Endothelial cell of umbilical vein (primary cell): ENCODE data around the gene UCHL1. TPM values are rescaled to one million over a fixed set of nuclear protein-coding genes. Genes with fewer than 3 reads are reported as not detected.

Source experiments
- BruUV-seq: library from RNA; stranded (reverse); fragments of 400-500 nt; replicated peaks from 2 replicates; lab custom pipeline; 2021; lab: Mats Ljungman, UMichigan
- CTCF ChIA-PET: fragments of 300-600, 350-600 bp; sonication (Branson Sonifier 250); formaldehyde crosslinking; loops from one replicate; lab custom pipeline; 2021; ENCODE audit warnings: antibody characterized with exemption, inconsistent platforms; lab: Charles Lee
- POLR2A ChIA-PET: fragments of 300-600, 350-600 bp; sonication (Branson Sonifier 250); formaldehyde crosslinking; loops from one replicate; lab custom pipeline; 2021; ENCODE audit warnings: antibody characterized with exemption, inconsistent platforms; lab: Charles Lee
- DNase-seq: peaks from one replicate; pipeline ENCODE4 v3.0.0-alpha.2; 2011; ENCODE audit warnings: low read depth, low spot score
- FAIRE-seq: peaks from 2 replicates; lab custom pipeline; 2011; peaks lifted over from hg19 to GRCh38; lab: Jason Lieb, UNC
- H2AFZ ChIP-seq: 2 replicates; pipeline ENCODE4 v1.6.0; 2012; ENCODE audit warnings: low read depth, low read length, control low read depth, inconsistent platforms
- H3K27ac ChIP-seq: 2 replicates; pipeline ENCODE4 v1.5.1; 2011; ENCODE audit warnings: low read depth, mild to moderate bottlenecking, control low read depth, low read length, moderate library complexity; ENCODE audit not compliant: insufficient read depth
- H3K27me3 ChIP-seq, 2 experiments: 2 replicates each; pipeline versions ENCODE4 v1.6.0 to v1.6.1; 2011; ENCODE audit warnings: low read length in 2 of 2, mixed read lengths in 1 of 2; ENCODE audit not compliant: control insufficient read depth in 2 of 2, insufficient read depth in 2 of 2
- H3K36me3 ChIP-seq, 2 experiments: 2 replicates in 1 of 2; 3 replicates in 1 of 2; pipeline ENCODE4 v1.5.1; 2011; ENCODE audit warnings: low read length in 2 of 2, mild to moderate bottlenecking in 1 of 2, moderate library complexity in 1 of 2; ENCODE audit not compliant: control insufficient read depth in 2 of 2, insufficient read depth in 2 of 2; ENCODE audit errors: extremely low read depth in 1 of 2
- H3K4me1 ChIP-seq: 3 replicates; pipeline ENCODE4 v1.5.1; 2011; ENCODE audit warnings: mild to moderate bottlenecking, low read length; ENCODE audit not compliant: control insufficient read depth, insufficient read depth; ENCODE audit errors: extremely low read depth
- H3K4me2 ChIP-seq: 2 replicates; pipeline ENCODE4 v1.6.1; 2011; ENCODE audit warnings: low read length, control low read depth, mixed read lengths; ENCODE audit not compliant: insufficient read depth
- H3K4me3 ChIP-seq, 3 experiments: fragments of 200-600 bp in 1 of 3; sonication (generic), shearing (Covaris generic) in 1 of 3; replicated peaks in 1 of 3; 2 replicates each; pipeline ENCODE4 v1.5.1; 2011 to 2016; ENCODE audit warnings: control low read depth in 3 of 3, low read length in 3 of 3, mild to moderate bottlenecking in 2 of 3, inconsistent platforms in 1 of 3, low read depth in 1 of 3, moderate library complexity in 1 of 3; ENCODE audit not compliant: insufficient read depth in 1 of 3
- H3K79me2 ChIP-seq: 2 replicates; pipeline ENCODE4 v1.6.0; 2012; ENCODE audit warnings: low read length, inconsistent platforms; ENCODE audit not compliant: control insufficient read depth, insufficient read depth
- H3K9ac ChIP-seq: replicated peaks from 2 replicates; pipeline ENCODE3; 2011; ENCODE audit warnings: low read length, control low read depth; ENCODE audit not compliant: insufficient read depth; ENCODE audit errors: extremely low read depth
- H3K9me1 ChIP-seq: replicated peaks from 3 replicates; pipeline ENCODE4 v1.6.0; 2011; ENCODE audit warnings: mild to moderate bottlenecking, low read length; ENCODE audit not compliant: control insufficient read depth, insufficient read depth; ENCODE audit errors: extremely low read depth
- H3K9me3 ChIP-seq: replicated peaks from 2 replicates; pipeline ENCODE4 v1.5.1; 2012; ENCODE audit warnings: low read length, inconsistent platforms; ENCODE audit not compliant: control insufficient read depth, insufficient read depth
- H4K20me1 ChIP-seq: replicated peaks from 2 replicates; pipeline ENCODE3; 2011; ENCODE audit warnings: mild to moderate bottlenecking, low read length; ENCODE audit not compliant: control insufficient read depth, insufficient read depth; ENCODE audit errors: extremely low read depth
- EZH2 ChIP-seq: IDR thresholded peaks from 2 replicates; pipeline ENCODE4 v1.6.1; 2012; ENCODE audit warnings: borderline replicate concordance, low read depth, mild to moderate bottlenecking, moderate library complexity, low read length, inconsistent platforms; ENCODE audit not compliant: severe bottlenecking
- FOS ChIP-seq: IDR thresholded peaks from 2 replicates; pipeline ENCODE4 v1.6.1; 2011; ENCODE audit warnings: mild to moderate bottlenecking, low read length, moderate library complexity, borderline replicate concordance; ENCODE audit not compliant: insufficient read depth
- GATA2 ChIP-seq: IDR thresholded peaks from 2 replicates; pipeline ENCODE4 v1.7.0; 2011; ENCODE audit warnings: low read depth, mild to moderate bottlenecking, moderate library complexity, mixed read lengths, low read length; ENCODE audit not compliant: insufficient read length, insufficient read depth
- JUN ChIP-seq: IDR thresholded peaks from 2 replicates; pipeline ENCODE4 v1.6.1; 2011; ENCODE audit warnings: borderline replicate concordance, low read depth; ENCODE audit not compliant: insufficient read length, insufficient read depth
- MYC ChIP-seq: IDR thresholded peaks from one replicate; pipeline ENCODE4 v1.6.1; 2011; ENCODE audit warnings: mild to moderate bottlenecking, low read depth, low read length
- POLR2A ChIP-seq: IDR thresholded peaks from 2 replicates; pipeline ENCODE4 v1.6.1; 2012; ENCODE audit warnings: low read depth, mild to moderate bottlenecking, control low read depth, low read length
- POLR2AphosphoS5 ChIP-seq: IDR thresholded peaks from 2 replicates; pipeline ENCODE4 v1.6.1; 2012; ENCODE audit warnings: low read depth, mild to moderate bottlenecking, control low read depth, low read length, moderate library complexity; ENCODE audit not compliant: insufficient read depth
- dilution Hi-C: fragments of 300-500 bp; cut with MboI; formaldehyde crosslinking; loops from one replicate; pipeline ENCODE4 v1.15.0; 2019; ENCODE audit warnings: low sequenced_read_pairs; ENCODE audit not compliant: extremely low pct_ligation_motif_present
- intact Hi-C: fragments of 100-400 bp; cut with micrococcal nuclease; formaldehyde crosslinking; loops from one replicate; pipeline ENCODE4 v1.10.0; 2022
- polyA plus RNA-seq, 4 experiments: library from polyadenylated mRNA; depleted of rRNA in 3 of 4; stranded (reverse) in 3 of 4; unstranded in 1 of 4; fragments of >200 nt; gene quantifications; 2 replicates each; pipeline versions ENCODE4 v1.2.1 to v1.2.3, GENCODE V29; 2011 to 2012; ENCODE audit warnings: missing spikeins in 1 of 4
- total RNA-seq: library from RNA; stranded (reverse); gene quantifications from 2 replicates; pipeline ENCODE4 v1.2.3, GENCODE V29; 2021
- TF ChIP-seq, protein P1 (sequence below), 2 donors: IDR thresholded peaks; 1 replicate in 1 of 2; 2 replicates in 1 of 2; pipeline ENCODE4 v1.5.1; 2011; ENCODE audit warnings: low read length in 2 of 2, mild to moderate bottlenecking in 2 of 2, moderate library complexity in 2 of 2, control low read depth in 1 of 2, inconsistent platforms in 1 of 2, low read depth in 1 of 2; ENCODE audit not compliant: insufficient read depth in 1 of 2; ENCODE audit errors: extremely low read depth in 1 of 2
- TF ChIP-seq, protein P2 (sequence below): IDR thresholded peaks from 2 replicates; pipeline ENCODE4 v1.6.1; 2011; ENCODE audit not compliant: insufficient read depth, insufficient read length

Gene UCHL1
- total and polyA plus RNA-seq, 2 donors (not counting 3 experiments of a cell fraction or from before 2014, with no cell fraction given): 501 to 1,128 TPM

DNA sequence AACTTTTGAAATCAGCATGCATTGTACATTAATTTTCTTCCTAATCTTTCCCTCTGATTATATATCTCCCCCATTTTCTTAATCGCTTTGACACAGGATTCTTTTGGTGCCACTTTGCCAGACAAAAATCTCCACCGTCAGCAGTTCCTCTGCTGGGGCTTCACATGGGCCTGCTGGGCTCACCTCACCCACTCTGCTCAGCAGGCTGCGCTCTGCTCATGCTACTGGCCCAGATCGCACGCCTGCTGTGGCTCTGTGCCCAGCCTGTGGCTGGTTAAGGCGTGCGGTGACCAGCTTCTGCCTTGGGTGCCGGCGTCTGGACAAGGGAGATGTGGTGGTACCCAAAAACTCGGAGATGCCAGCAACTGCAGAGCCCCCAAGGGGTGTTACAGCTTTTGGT lies 31.1 kb downstream of the UCHL1 start:
- Histone ChIP-seq H3K9me1 (no peaks in the 10 kb centered on the region), H2AFZ (no peak overlapping the region), H3K4me2 (no peak overlapping the region), H3K4me3 (no peak overlapping the region), H4K20me1 (no peaks in the 10 kb centered on the region), H3K27me3 (peaks cover 0 to 4% of the 10 kb centered on the region in 2 experiments), H3K9ac (no peak overlapping the region), H3K4me1 (peaks cover 2% of the 10 kb centered on the region), H3K79me2 (no peaks in the 10 kb centered on the region), H3K9me3 (no peaks in the 10 kb centered on the region), H3K36me3 (no peaks in the 10 kb centered on the region), H3K27ac (no peak overlapping the region)
- dilution Hi-C loops (no loop called here), intact Hi-C loops (no loop called here)
- CTCF ChIA-PET: interaction anchor here (1.8 to 2.2 kb wide), 2 partner anchors 356 to 374 kb away, joined by 9 to 10 read pairs; no protein-coding TSS in a partner anchor
- FAIRE-seq (no peak), DNase-seq (no peak)
- TF ChIP-seq GATA2 (no peak), POLR2A (no peak), FOS (no peak), MYC (no peak), POLR2AphosphoS5 (no peak), EZH2 (no peak), JUN (no peak)
- TF ChIP-seq, protein P1, sequence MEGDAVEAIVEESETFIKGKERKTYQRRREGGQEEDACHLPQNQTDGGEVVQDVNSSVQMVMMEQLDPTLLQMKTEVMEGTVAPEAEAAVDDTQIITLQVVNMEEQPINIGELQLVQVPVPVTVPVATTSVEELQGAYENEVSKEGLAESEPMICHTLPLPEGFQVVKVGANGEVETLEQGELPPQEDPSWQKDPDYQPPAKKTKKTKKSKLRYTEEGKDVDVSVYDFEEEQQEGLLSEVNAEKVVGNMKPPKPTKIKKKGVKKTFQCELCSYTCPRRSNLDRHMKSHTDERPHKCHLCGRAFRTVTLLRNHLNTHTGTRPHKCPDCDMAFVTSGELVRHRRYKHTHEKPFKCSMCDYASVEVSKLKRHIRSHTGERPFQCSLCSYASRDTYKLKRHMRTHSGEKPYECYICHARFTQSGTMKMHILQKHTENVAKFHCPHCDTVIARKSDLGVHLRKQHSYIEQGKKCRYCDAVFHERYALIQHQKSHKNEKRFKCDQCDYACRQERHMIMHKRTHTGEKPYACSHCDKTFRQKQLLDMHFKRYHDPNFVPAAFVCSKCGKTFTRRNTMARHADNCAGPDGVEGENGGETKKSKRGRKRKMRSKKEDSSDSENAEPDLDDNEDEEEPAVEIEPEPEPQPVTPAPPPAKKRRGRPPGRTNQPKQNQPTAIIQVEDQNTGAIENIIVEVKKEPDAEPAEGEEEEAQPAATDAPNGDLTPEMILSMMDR (IDR thresholded peaks at IDR 0.05; ENCODE audit: extremely low read depth in 1 of 2, insufficient read depth in 1 of 2, low read depth in 1 of 2, low read length in 2 of 2): no peak
- TF ChIP-seq, protein P2, sequence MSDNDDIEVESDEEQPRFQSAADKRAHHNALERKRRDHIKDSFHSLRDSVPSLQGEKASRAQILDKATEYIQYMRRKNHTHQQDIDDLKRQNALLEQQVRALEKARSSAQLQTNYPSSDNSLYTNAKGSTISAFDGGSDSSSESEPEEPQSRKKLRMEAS: no peak
- POLR2A ChIA-PET: no interaction called here
- no TSS peak for BruUV-seq
